Heart right ventricle (tissue), 16 donors: ENCODE results near the gene CDR2. TPM values are rescaled to one million over a fixed set of nuclear protein-coding genes. Genes with fewer than 3 reads are reported as not detected.
A peak's percentile ranks its signal among the peaks of the same experiment; 100 is the strongest.

Experiments used
- ATAC-seq, 8 donors: fragments of 200-7000 bp; cut with Tn5 transposase; one replicate each; pipeline ENCODE4 v1.9.1; 2020; ENCODE audit warnings: mild to moderate bottlenecking in 8 of 8, moderate library complexity in 8 of 8, moderate number of reproducible peaks in 1 of 8
- DNase-seq, 2 donors: peaks; one replicate each; pipeline ENCODE4 v3.0.0-alpha.2; 2020
- H3K27ac ChIP-seq, 10 donors: fragments of 200-600 bp; sonication (generic) in 2 of 10; one replicate each; pipeline versions ENCODE4 v1.5.0 to v1.8.0; 2020 to 2022; ENCODE audit warnings: mild to moderate bottlenecking in 3 of 10
- H3K27me3 ChIP-seq, 7 donors: fragments of 200-600 bp; one replicate each; pipeline ENCODE4 v1.8.0; 2021 to 2022; ENCODE audit warnings: mild to moderate bottlenecking in 2 of 7
- H3K36me3 ChIP-seq, 9 donors: fragments of 200-600 bp; sonication (generic) in 1 of 9; one replicate each; pipeline versions ENCODE4 v1.5.0 to v1.8.0; 2020 to 2022; ENCODE audit warnings: mild to moderate bottlenecking in 2 of 9
- H3K4me1 ChIP-seq, 9 donors: fragments of 200-600 bp; sonication (generic) in 1 of 9; one replicate each; pipeline versions ENCODE4 v1.5.0 to v1.8.0; 2020 to 2022; ENCODE audit warnings: mild to moderate bottlenecking in 4 of 9
- H3K4me3 ChIP-seq, 10 donors: fragments of 200-600 bp; sonication (generic) in 2 of 10; one replicate each; pipeline versions ENCODE4 v1.5.0 to v1.8.0; 2020 to 2022; ENCODE audit warnings: mild to moderate bottlenecking in 7 of 10, moderate library complexity in 2 of 10
- H3K9me3 ChIP-seq, 11 donors: fragments of 200-600 bp in 10 of 11; sonication (generic) in 2 of 11; one replicate each; pipeline versions ENCODE4 v1.5.0 to v1.8.0; 2013 to 2022; ENCODE audit warnings: mild to moderate bottlenecking in 2 of 11, control low read depth in 1 of 11, moderate library complexity in 1 of 11
- CTCF ChIP-seq, 9 donors: fragments of 200-600 bp; sonication (generic) in 2 of 9; IDR thresholded peaks; one replicate each; pipeline versions ENCODE4 v1.5.0 to v1.8.0; 2021 to 2022; ENCODE audit warnings: antibody characterized with exemption in 9 of 9, mild to moderate bottlenecking in 5 of 9, moderate library complexity in 1 of 9
- WGBS, 2 donors: extraction: QIAGEN DNeasy Blood & Tissue Kit; methylation state at CpG; one replicate each; pipeline ENCODE4 v1.1.7; 2013; ENCODE audit warnings: inconsistent platforms in 1 of 2; 5-methylcytosine and 5-hydroxymethylcytosine counted together
- intact Hi-C, 10 donors: fragments of 100-400 bp; cut with DNase I; formaldehyde crosslinking; loops; one replicate each; pipeline versions ENCODE4 v1.11.1 to v1.14.2; 2022
- long read RNA-seq, 3 donors: library from polyadenylated mRNA; unstranded; transcript quantifications; one replicate each; pipeline ENCODE4 v2.0.0, GENCODE V29; 2020 to 2021
- polyA plus RNA-seq, 2 donors: library from polyadenylated mRNA; stranded (reverse); fragments of 200-250 nt; gene quantifications; one replicate each; pipeline ENCODE4 v1.2.3, GENCODE V29; 2013
- total RNA-seq, 10 donors: library from RNA; stranded (reverse); fragmentation: NEBNext Ultra II Directional in 3 of 10; extraction: Animal tissue kit (Norgen Biotek cat#: 25700) in 3 of 10; gene quantifications; one replicate each; pipeline versions ENCODE4 v1.2.1 to v1.2.4, GENCODE V29; 2021 to 2023
- donor health status: Arrhythmogenic right ventricular cardiomyopathy.
- donor health status: ischemic (EF 13 %, LVEDD 7.1; RV severe dilation, severe dysfunction).
- donor health status: healthy with polysubstance abuse.
- donor health status: DM: no; HTN: yes; CAD: no.
- donor health status: DM: no; HTN: no; CAD: no.
- donor health status: ischemic (EF 25% LVEDD 6.9; RV normal size, moderate dysfunction).
- donor health status: ischemic (EF 25% LVEDD 5.7; RV mildly dilated, moderate dysfunction).
- donor health status: healthy.
- donor health status: DM: yes; HTN: yes; CAD: no.
- donor health status: Ischemic cardiomyopathy.
- donor health status: ischemic (EF 35%, LVEDD 5.7; RV mildly dilated, moderate dysfunction).
- donor health status: nonischemic (EF 11% LVEDD 7.7; RV severe dilation, severe dysfunction).
- donor health status: DM: yes; HTN: yes; CAD: no.
- donor health status: PGD.
- donor health status: ischemic (EF 29% LVEDD 5.4; RV normal size, mild dysfunction).
- donor health status: nonischemic (EF 23%, LVEDD 6.1; RV moderate dilation, normal function).

CDR2 gene
- total RNA-seq: 1 to 10 TPM; 4.2 to 8.1 (median 6.6) TPM
- 1 to 10 TPM; 7.6 to 8.4 TPM for polyA plus RNA-seq
- long read RNA-seq, donor 1, transcript CDR2-201 (5 exons, 2,702 nt): major isoform, 18 of 27 reads
- long read RNA-seq, donor 1, partial matches to known transcripts: 4 of 27 reads
- long read RNA-seq, donor 1, other reads (novel, unspliced or antisense): 4 of 27 reads
- long read RNA-seq, donor 2, transcript CDR2-201 (5 exons, 2,702 nt): major isoform, 29 of 35 reads
- long read RNA-seq, donor 2, partial matches to known transcripts: 1 of 35 reads
- long read RNA-seq, donor 2, other reads (novel, unspliced or antisense): 5 of 35 reads
- long read RNA-seq, donor 3, partial matches to known transcripts: 4 of 14 reads
- long read RNA-seq, donor 3, other reads (novel, unspliced or antisense): 10 of 14 reads

DNA sequence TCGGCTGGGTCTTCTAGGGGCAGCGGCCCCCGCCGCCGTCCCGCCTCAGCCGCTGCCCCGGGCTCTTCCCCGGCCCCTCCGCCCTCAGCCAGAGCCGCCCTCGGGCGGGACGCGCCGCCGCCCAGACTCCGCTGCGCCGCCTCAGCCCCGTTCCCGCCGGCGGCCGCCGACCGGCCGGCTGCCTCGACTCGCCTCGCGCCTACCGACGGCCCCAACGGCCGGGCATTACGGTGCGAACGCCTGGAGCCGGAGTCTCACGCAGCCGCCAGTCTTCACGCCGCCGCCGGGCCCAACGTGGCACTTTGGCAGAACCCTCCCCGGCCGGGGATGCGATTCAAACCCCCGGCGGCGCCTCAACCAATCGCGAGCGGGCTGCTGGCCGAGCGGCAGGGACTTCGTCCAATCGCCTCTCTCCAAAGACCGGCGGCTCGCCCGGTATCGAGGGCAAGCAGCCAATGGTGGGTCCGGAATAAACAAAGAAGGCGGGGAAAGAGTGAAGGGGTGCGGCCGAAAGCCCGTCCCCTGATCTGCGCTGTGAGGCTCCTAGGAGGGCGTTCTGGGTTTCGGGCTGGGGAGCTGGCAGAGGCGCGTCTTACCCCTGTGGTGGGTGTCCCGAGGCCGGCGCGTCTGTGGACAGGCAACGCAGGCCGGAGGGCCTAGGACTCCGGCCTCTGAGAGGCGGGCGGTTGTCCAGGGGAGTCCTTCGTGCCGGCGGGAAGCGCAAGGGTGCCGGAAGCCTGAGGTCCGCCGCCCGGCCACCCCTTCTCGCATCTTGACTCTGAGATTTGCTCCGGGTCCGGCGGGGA is at the start of gene CDR2:
Gene CDR2, minus strand, starts transcription at position 309 of the 806 bp plus-strand sequence. CDS start 310 bp downstream, outside the sequence.
- DNase-seq: peak; percentile 98 to 99
- Histone ChIP-seq H3K27me3 (no peaks in the 10 kb centered on the region), H3K27ac (peak within 1 kb of the TSS; percentile 64 to 91 (median 86)), H3K4me3 (peak within 1 kb of the TSS; percentile 83 to 97 (median 95)), H3K36me3 (peaks cover 0 to 6% (median 0%) of the 10 kb centered on the region in 9 donors), H3K4me1 (peaks cover 6 to 54% (median 34%) of the 10 kb centered on the region in 9 donors), H3K9me3 (no peaks in the 10 kb centered on the region)
- TF ChIP-seq CTCF (IDR thresholded peaks at IDR 0.05): no peak
- intact Hi-C loops: loop anchor here in 3 of 10 donors (5.0 to 10.0 kb wide), 3 partner anchors 50 to 180 kb away; no protein-coding TSS in a partner anchor
- WGBS, 2 donors: 1% methylated on average over 86 to 96 of the region's 96 CpGs
- peak; percentile 96 to 99 (median 97) for ATAC-seq

DNA sequence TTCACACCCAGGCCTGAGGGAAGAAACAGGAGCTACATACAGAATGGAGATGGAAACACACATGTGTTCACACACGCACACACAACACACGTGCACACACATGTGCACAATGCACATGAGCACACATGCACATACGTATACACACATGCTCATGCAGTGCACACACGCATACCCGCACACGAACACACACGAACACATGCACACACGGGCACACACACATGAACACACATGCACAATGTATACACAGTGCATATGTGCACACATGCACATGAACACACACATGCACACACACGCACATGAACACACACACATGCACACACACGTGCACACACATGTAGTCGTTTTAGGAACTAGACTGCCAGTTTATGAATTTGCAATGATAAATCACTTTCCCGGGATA is 49.3 kb upstream of the CDR2 start:
- DNase-seq: no peak
- Histone ChIP-seq H3K9me3 (no peaks in the 10 kb centered on the region), H3K4me3 (no peak overlapping the region), H3K27ac (no peak overlapping the region), H3K27me3 (no peaks in the 10 kb centered on the region), H3K4me1 (peaks cover 0 to 19% (median 5%) of the 10 kb centered on the region in 9 donors), H3K36me3 (peaks cover 0 to 96% (median 18%) of the 10 kb centered on the region in 9 donors)
- ATAC-seq: no peak
- TF ChIP-seq CTCF (IDR thresholded peaks at IDR 0.05): no peak
- WGBS, 2 donors: 96 to 98% methylated on average over 12 of the region's 12 CpGs
- intact Hi-C loops: loop anchor here in 1 of 10 donors (10.0 kb wide), 1 partner anchor 49 kb away; the partner anchor contains the start of gene CDR2

DNA sequence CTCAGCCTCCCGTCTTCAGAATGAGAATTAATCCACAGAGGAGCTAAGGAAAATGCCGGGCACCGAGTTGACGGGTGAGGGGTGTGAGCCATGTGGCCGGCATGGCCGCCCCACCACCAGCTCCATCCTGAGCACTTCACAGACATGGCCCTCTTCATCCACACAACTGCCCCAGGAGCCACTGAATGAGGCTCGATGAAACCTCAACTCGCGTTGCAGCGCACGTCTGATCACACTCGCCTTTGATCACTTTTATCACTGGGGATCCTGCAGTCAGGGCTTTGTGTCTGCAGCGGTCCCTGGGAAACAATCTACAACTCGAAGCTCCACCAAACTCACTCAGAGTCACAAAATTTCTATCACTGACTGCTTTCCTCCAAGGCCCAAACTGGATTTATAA is 46.7 kb upstream of the CDR2 start:
- ATAC-seq (no peak), DNase-seq (no peak)
- no peak overlapping the region for H3K27ac ChIP-seq
- H3K36me3 ChIP-seq: peaks cover 0 to 89% (median 6%) of the 10 kb centered on the region in 9 donors
- intact Hi-C loops: loop anchor here in 1 of 10 donors (10.0 kb wide), 1 partner anchor 46 kb away; the partner anchor contains the start of gene CDR2
- H3K27me3 ChIP-seq: no peaks in the 10 kb centered on the region
- TF ChIP-seq CTCF (IDR thresholded peaks at IDR 0.05): no peak
- H3K9me3 ChIP-seq: no peaks in the 10 kb centered on the region
- H3K4me3 ChIP-seq: no peak overlapping the region
- peaks cover 0 to 19% (median 5%) of the 10 kb centered on the region in 9 donors for H3K4me1 ChIP-seq
- WGBS, 2 donors: 91 to 95% methylated on average over 14 of the region's 14 CpGs

GRCh38 chr16:22420606-22421135 is 46.3 kb upstream of the CDR2 start:
- Histone ChIP-seq H3K27ac (no peak overlapping the region), H3K36me3 (peaks cover 0 to 90% (median 6%) of the 10 kb centered on the region in 9 donors), H3K4me3 (no peak overlapping the region), H3K9me3 (no peaks in the 10 kb centered on the region), H3K4me1 (peaks cover 0 to 17% (median 4%) of the 10 kb centered on the region in 9 donors), H3K27me3 (no peaks in the 10 kb centered on the region)
- intact Hi-C loops: loop anchor here in 1 of 10 donors (10.0 kb wide), 1 partner anchor 46 kb away; the partner anchor contains the start of gene CDR2
- 95 to 96% methylated on average over 18 of the region's 18 CpGs for WGBS, 2 donors
- no peak for TF ChIP-seq CTCF (IDR thresholded peaks at IDR 0.05)
- DNase-seq (no peak), ATAC-seq (no peak)
